ENCODE results near the gene CLRN3. TPM values are rescaled to one million over a fixed set of nuclear protein-coding genes. Genes with fewer than 3 reads are reported as not detected.

The CLRN3 gene
- total and polyA plus RNA-seq, 9 donors, result 0.24 TPM; not detected in 8

DNA sequence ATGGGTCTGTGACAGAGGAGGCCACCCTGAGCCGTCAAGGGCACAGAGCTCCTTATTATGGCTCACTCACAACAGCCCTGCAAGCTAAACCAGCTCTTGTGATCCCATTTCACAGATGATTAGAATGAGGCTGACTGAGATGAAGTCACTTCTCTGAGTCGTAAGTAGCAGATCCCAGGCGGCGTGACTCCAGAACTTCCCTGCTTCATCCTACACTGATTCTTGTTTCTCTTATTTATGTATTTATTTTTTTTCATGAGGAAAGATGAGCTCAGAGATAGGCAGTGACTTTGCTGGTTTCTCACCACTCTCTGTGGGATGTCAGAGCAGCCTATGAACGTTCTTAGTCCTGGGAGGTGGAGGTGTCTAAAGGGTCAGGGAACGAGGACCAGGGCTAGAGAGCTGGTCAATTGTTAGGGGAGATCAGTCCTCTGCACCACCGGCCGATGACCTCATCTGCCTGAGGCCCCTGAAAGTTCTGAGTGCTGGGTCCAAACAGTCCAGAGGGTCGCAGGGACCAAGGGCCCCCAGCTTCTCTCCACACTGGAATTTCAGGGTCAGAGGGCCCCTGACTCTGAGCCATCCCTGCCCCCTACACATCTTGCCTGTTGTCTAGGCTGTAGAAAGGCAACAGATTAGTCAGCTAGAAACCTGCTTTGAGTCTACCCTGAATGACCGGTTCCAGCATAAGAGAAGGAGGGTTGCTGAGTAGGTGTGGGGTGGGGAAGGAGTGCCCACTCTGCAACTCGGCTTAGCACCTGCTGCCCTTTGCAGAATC, 17.9 kb downstream of the CLRN3 start:
- no peaks in the 10 kb centered on the region for H3K9me3 ChIP-seq
- no peaks in the 10 kb centered on the region for H3K36me3 ChIP-seq
- WGBS, 3 donors, result 86 to 89% (median 87%) methylated on average over 11 of the region's 11 CpGs
- DNase-seq, result no peak
- TF ChIP-seq POLR2A (IDR thresholded peaks at IDR 0.05), result no peak
- TF ChIP-seq, protein P1, sequence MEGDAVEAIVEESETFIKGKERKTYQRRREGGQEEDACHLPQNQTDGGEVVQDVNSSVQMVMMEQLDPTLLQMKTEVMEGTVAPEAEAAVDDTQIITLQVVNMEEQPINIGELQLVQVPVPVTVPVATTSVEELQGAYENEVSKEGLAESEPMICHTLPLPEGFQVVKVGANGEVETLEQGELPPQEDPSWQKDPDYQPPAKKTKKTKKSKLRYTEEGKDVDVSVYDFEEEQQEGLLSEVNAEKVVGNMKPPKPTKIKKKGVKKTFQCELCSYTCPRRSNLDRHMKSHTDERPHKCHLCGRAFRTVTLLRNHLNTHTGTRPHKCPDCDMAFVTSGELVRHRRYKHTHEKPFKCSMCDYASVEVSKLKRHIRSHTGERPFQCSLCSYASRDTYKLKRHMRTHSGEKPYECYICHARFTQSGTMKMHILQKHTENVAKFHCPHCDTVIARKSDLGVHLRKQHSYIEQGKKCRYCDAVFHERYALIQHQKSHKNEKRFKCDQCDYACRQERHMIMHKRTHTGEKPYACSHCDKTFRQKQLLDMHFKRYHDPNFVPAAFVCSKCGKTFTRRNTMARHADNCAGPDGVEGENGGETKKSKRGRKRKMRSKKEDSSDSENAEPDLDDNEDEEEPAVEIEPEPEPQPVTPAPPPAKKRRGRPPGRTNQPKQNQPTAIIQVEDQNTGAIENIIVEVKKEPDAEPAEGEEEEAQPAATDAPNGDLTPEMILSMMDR (IDR thresholded peaks at IDR 0.05), result no peak
- H3K4me1 ChIP-seq (ENCODE audit: insufficient read depth), result peaks cover 5% of the 10 kb centered on the region
- intact Hi-C loops (cut with DNase I), result no loop called here
- no peak overlapping the region for H3K4me3 ChIP-seq
- no peak overlapping the region for H3K27ac ChIP-seq
- H3K27me3 ChIP-seq, result no peaks in the 10 kb centered on the region

DNA sequence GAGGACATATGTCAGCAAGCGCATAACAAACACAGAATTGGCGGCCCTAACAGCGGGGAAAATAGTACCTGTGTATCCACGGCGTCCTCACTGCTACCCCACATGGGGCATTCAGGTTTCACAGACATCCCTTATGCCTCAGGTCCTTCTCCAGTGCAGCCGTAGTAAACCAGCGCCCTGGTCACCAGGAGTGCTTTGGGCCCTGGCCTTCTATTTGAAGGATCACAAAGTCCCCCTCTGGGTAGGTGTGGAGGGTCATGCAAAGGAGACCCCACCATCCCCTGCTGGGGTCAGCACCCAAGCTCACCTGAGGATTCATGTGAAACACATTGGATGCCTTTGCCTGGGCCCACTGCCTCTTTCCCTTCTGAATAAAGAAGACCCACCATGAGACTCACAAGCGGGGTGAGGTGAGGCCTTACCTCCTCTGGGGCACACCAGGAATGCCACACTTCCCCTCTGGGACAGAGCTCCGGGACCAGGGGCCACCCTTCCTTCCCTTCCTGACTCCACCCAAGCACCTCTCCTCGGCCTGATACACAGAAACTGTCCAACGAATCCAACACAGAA, 18.8 kb downstream of the CLRN3 start:
- no peaks in the 10 kb centered on the region for H3K36me3 ChIP-seq
- intact Hi-C loops (cut with DNase I), result no loop called here

DNA sequence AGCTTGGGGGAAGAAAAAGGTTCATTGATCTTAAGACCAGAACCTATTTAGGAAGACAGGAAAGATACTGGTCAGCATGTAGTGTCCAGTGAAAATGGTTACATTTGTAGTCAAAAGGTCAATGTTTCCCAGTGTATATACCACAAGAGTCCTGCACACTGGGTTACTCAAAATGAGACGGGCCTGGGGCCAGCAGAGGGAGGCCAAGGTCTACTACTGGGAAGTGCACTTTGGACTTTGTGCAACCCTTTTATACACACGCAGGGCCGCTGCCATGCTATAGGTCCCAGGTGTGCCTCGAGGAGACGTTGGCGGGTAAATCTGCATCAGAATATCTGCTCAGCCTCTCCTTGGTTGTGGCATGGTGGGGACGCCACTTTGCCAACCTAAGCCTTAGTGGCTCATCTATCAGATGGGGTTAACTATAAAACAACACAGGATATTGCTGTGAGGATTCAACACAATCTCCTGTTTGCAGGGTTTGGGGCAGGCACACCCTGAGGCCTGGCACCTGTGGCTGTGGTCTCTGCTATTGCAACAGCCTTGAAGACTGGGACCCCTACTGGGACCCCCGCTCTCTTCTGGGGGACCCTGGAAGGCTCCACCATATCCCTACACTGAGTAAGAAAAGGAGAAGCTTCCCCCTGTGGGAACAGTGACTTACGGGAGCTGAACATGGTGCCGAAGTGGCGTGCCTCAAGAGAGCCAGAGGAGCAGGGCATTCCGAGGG, 19.7 kb downstream of the CLRN3 start:
- H3K4me3 ChIP-seq, result no peak overlapping the region
- no peaks in the 10 kb centered on the region for H3K9me3 ChIP-seq
- WGBS, 3 donors, result 89 to 92% (median 91%) methylated on average over 12 of the region's 12 CpGs
- no peak for DNase-seq
- no peak overlapping the region for H3K27ac ChIP-seq
- no peak for TF ChIP-seq EP300 (IDR thresholded peaks at IDR 0.05)
- TF ChIP-seq POLR2A (IDR thresholded peaks at IDR 0.05), result no peak
- TF ChIP-seq, protein P1 (IDR thresholded peaks at IDR 0.05), result no peak
- H3K36me3 ChIP-seq, result no peaks in the 10 kb centered on the region
- intact Hi-C loops (cut with DNase I), result no loop called here
- peaks cover 5% of the 10 kb centered on the region for H3K4me1 ChIP-seq (ENCODE audit: insufficient read depth)
- H3K27me3 ChIP-seq, result no peaks in the 10 kb centered on the region

More for the DNA sequence above, 18.8 kb downstream of the CLRN3 start:
- TF ChIP-seq EP300 (IDR thresholded peaks at IDR 0.05) (no peak), POLR2A (IDR thresholded peaks at IDR 0.05) (no peak)
- TF ChIP-seq, protein P1 (IDR thresholded peaks at IDR 0.05), result no peak
- Histone ChIP-seq H3K4me1 (ENCODE audit: insufficient read depth) (peaks cover 5% of the 10 kb centered on the region), H3K4me3 (no peak overlapping the region), H3K27ac (no peak overlapping the region), H3K9me3 (no peaks in the 10 kb centered on the region), H3K27me3 (no peaks in the 10 kb centered on the region)
- no peak for DNase-seq
- 94 to 95% (median 95%) methylated on average over 11 of the region's 11 CpGs for WGBS, 3 donors

DNA sequence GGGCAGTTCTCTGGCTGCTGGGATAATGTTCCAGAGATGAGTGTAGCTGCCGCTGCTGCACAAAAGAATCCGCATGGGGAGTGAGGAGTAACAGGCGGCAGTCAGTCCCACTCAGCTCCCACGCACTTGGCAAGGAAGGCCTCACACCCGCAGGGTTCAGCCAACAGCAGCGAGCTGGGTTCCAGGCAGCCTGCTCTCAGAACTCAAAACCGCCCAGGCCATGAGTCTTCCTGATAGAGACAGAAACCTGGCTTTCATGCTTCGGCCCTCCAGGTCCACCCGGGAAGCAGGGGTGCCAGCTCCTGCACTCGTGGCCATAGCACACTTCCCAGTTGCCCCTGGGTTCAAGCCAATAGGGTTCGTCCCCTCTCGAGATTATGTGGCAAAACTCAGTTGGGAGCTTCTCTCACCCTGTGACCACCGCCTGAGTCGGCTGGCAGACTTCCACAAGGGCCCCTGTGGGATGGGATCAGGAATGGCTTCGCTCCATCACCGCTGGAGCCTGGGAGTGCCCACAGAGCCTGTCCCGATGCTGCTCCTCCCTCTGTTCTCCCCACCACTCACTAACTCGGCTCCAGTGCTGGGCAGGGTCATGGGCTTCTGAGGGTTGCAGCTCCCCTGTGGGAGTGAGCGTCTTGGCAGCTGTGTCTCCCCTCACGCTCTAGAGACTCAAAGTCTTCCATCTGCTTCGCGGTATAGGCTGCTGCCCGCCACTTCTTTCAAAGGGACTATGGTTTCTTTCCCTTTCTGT, 20.6 kb downstream of the CLRN3 start:
- TF ChIP-seq POLR2A (IDR thresholded peaks at IDR 0.05) (no peak), EP300 (IDR thresholded peaks at IDR 0.05) (no peak)
- H3K4me1 ChIP-seq (ENCODE audit: insufficient read depth), result peaks cover 5% of the 10 kb centered on the region
- no peak overlapping the region for H3K4me3 ChIP-seq
- WGBS, 3 donors, result 8 to 17% (median 12%) methylated on average over 23 of the region's 23 CpGs
- peak; percentile 55 to 80 (median 64) for DNase-seq
- no peak overlapping the region for H3K27ac ChIP-seq
- H3K9me3 ChIP-seq, result no peaks in the 10 kb centered on the region
- no peaks in the 10 kb centered on the region for H3K36me3 ChIP-seq
- H3K27me3 ChIP-seq, result no peaks in the 10 kb centered on the region
- intact Hi-C loops (cut with DNase I), result no loop called here

Measured in ovary (tissue), 9 donors.